Liver (tissue), 9 donors: ENCODE data around the gene TSPAN18. TPM values are rescaled to one million over a fixed set of nuclear protein-coding genes. Genes with fewer than 3 reads are reported as not detected.

Source experiments
- DNase-seq: peaks from one replicate; pipeline ENCODE4 v3.0.0-alpha.2; 2017; ENCODE audit warnings: low spot score
- H3K27ac ChIP-seq, 2 donors: one replicate each; pipeline ENCODE4 v1.7.0; 2013; ENCODE audit warnings: inconsistent platforms in 2 of 2, low read length in 2 of 2, control low read depth in 1 of 2, low read depth in 1 of 2, mild to moderate bottlenecking in 1 of 2
- H3K27me3 ChIP-seq, 4 donors: one replicate each; pipeline versions ENCODE4 v1.6.1 to v1.7.0; 2013; ENCODE audit warnings: low read length in 3 of 4, inconsistent platforms in 1 of 4, mild to moderate bottlenecking in 1 of 4, moderate library complexity in 1 of 4; ENCODE audit not compliant: control insufficient read depth in 4 of 4, insufficient read depth in 4 of 4
- H3K36me3 ChIP-seq, 4 donors: one replicate each; pipeline versions ENCODE4 v1.6.1 to v1.7.0; 2013; ENCODE audit warnings: low read length in 3 of 4, mild to moderate bottlenecking in 3 of 4, low read depth in 1 of 4, moderate library complexity in 1 of 4; ENCODE audit not compliant: control insufficient read depth in 4 of 4, insufficient read depth in 3 of 4
- H3K4me1 ChIP-seq, 4 donors: one replicate each; pipeline versions ENCODE4 v1.6.1 to v1.7.0; 2013; ENCODE audit warnings: low read length in 3 of 4, mild to moderate bottlenecking in 3 of 4, moderate library complexity in 1 of 4; ENCODE audit not compliant: control insufficient read depth in 4 of 4, insufficient read depth in 4 of 4
- H3K4me3 ChIP-seq, 3 donors: one replicate each; pipeline versions ENCODE4 v1.6.1 to v1.7.0; 2013; ENCODE audit warnings: low read length in 3 of 3, control low read depth in 1 of 3, low read depth in 1 of 3, mild to moderate bottlenecking in 1 of 3
- H3K9ac ChIP-seq, 2 donors: one replicate each; pipeline ENCODE4 v1.7.0; 2013; ENCODE audit warnings: low read length in 2 of 2, mild to moderate bottlenecking in 2 of 2, moderate library complexity in 2 of 2, control low read depth in 1 of 2, low read depth in 1 of 2
- H3K9me3 ChIP-seq, 4 donors: one replicate each; pipeline versions ENCODE4 v1.6.1 to v1.7.0; 2013; ENCODE audit warnings: low read length in 3 of 4; ENCODE audit not compliant: control insufficient read depth in 4 of 4
- EGR1 ChIP-seq, 2 donors: IDR thresholded peaks; 2 replicates each; pipeline ENCODE4 v1.6.1; 2016 to 2018; ENCODE audit warnings: antibody characterized with exemption in 2 of 2, low read depth in 2 of 2
- FOXA1 ChIP-seq: IDR thresholded peaks from 2 replicates; pipeline ENCODE4 v1.6.1; 2016; ENCODE audit warnings: antibody characterized with exemption
- FOXA2 ChIP-seq: IDR thresholded peaks from 2 replicates; pipeline ENCODE4 v1.6.1; 2016; ENCODE audit warnings: antibody characterized with exemption
- GABPA ChIP-seq, 2 donors: IDR thresholded peaks in 1 of 2; conservative IDR thresholded peaks in 1 of 2; 2 replicates each; pipeline ENCODE4 v1.6.1; 2016; ENCODE audit warnings: antibody characterized with exemption in 2 of 2, mild to moderate bottlenecking in 1 of 2, moderate library complexity in 1 of 2
- HNF4A ChIP-seq, 2 donors: conservative IDR thresholded peaks; 2 replicates each; pipeline ENCODE4 v1.6.1; 2016; ENCODE audit warnings: antibody characterized with exemption in 2 of 2, mild to moderate bottlenecking in 2 of 2
- HNF4G ChIP-seq: IDR thresholded peaks from 2 replicates; pipeline ENCODE4 v1.6.1; 2016; ENCODE audit warnings: antibody characterized with exemption
- JUND ChIP-seq, 2 donors: IDR thresholded peaks; 2 replicates each; pipeline ENCODE4 v1.6.1; 2016; ENCODE audit warnings: antibody characterized with exemption in 2 of 2
- NR2F2 ChIP-seq: IDR thresholded peaks from 2 replicates; pipeline ENCODE4 v1.6.1; 2016; ENCODE audit warnings: antibody characterized with exemption
- RAD21 ChIP-seq, 2 donors: IDR thresholded peaks; 2 replicates each; pipeline ENCODE4 v1.6.1; 2016; ENCODE audit warnings: antibody characterized with exemption in 2 of 2, mild to moderate bottlenecking in 2 of 2
- RXRA ChIP-seq, 2 donors: IDR thresholded peaks; 2 replicates each; pipeline ENCODE4 v1.6.1; 2017 to 2018; ENCODE audit warnings: antibody characterized with exemption in 2 of 2, mild to moderate bottlenecking in 1 of 2
- SP1 ChIP-seq: IDR thresholded peaks from 2 replicates; pipeline ENCODE4 v1.6.1; 2018; ENCODE audit warnings: antibody characterized with exemption, mild to moderate bottlenecking
- WGBS: extraction: QIAGEN DNeasy Blood & Tissue Kit; methylation state at CpG from one replicate; pipeline ENCODE4 v1.1.7; 2013; 5-methylcytosine and 5-hydroxymethylcytosine counted together
- polyA plus RNA-seq, 2 donors: library from polyadenylated mRNA; stranded (reverse) in 1 of 2; unstranded in 1 of 2; fragments of 200-250 nt in 1 of 2; fragments of >200 nt in 1 of 2; fragmentation: Nextera tagmentation in 1 of 2; extraction: Ambion mirVana in 1 of 2; gene quantifications; one replicate each; pipeline versions ENCODE4 v1.2.1 to v1.2.3, GENCODE V29; 2013 to 2015
- total RNA-seq, 2 donors: library from RNA; depleted of rRNA; stranded (reverse); fragments of >200 nt; gene quantifications; one replicate each; pipeline ENCODE4 v1.2.3, GENCODE V29; 2014
- TF ChIP-seq, protein P1 (sequence below): IDR thresholded peaks from 2 replicates; pipeline ENCODE4 v1.6.1; 2016; ENCODE audit warnings: antibody characterized with exemption
- TF ChIP-seq, protein P2 (sequence below): fragments of 150-350 bp; IDR thresholded peaks from 2 replicates; pipeline ENCODE4 v1.5.1; 2017; ENCODE audit warnings: improper control_type of control experiment, low read depth, low read length; ENCODE audit not compliant: missing input control
- TF ChIP-seq, protein P3 (sequence below): IDR thresholded peaks from 2 replicates; pipeline ENCODE4 v1.6.1; 2016; ENCODE audit warnings: antibody characterized with exemption
- TF ChIP-seq, protein P4 (sequence below): IDR thresholded peaks from 2 replicates; pipeline ENCODE4 v1.6.1; 2016; ENCODE audit warnings: antibody characterized with exemption, mild to moderate bottlenecking
- donor health status: healthy.
- donor health status: healthy.
- donor health status: healthy.
- donor health status: healthy.
- donor health status: healthy.

TSPAN18 gene
- total and polyA plus RNA-seq, 4 donors = 1.2 to 5.0 (median 2.8) TPM

DNA sequence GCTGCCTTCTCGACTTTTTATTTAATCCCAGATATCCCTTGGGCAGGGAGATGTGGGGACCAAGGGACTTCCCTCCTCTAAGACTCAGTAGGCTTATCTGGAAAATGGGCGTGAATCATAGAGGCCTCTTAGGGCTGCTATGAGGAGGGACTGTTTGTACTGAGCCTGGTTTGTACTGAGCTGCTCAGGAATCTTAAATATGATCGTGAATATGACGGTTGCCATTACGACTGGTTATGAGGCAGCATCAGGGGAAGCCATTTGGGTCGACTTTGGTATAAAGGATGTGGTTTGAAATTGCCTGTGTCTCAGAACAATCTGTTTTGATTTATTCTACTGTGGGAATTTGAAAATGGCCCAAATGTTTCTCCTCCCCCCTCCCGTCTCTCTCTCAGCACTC, 20.6 kb downstream of the TSPAN18 start:
- Histone ChIP-seq H3K9ac (no peak overlapping the region), H3K27me3 (peaks cover 0 to 4% (median 0%) of the 10 kb centered on the region in 4 donors), H3K4me3 (no peak overlapping the region), H3K36me3 (no peaks in the 10 kb centered on the region), H3K4me1 (no peaks in the 10 kb centered on the region), H3K9me3 (no peaks in the 10 kb centered on the region), H3K27ac (no peak overlapping the region)
- TF ChIP-seq HNF4G = no peak
- TF ChIP-seq, protein P1, sequence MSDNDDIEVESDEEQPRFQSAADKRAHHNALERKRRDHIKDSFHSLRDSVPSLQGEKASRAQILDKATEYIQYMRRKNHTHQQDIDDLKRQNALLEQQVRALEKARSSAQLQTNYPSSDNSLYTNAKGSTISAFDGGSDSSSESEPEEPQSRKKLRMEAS = no peak
- TF ChIP-seq, protein P2, sequence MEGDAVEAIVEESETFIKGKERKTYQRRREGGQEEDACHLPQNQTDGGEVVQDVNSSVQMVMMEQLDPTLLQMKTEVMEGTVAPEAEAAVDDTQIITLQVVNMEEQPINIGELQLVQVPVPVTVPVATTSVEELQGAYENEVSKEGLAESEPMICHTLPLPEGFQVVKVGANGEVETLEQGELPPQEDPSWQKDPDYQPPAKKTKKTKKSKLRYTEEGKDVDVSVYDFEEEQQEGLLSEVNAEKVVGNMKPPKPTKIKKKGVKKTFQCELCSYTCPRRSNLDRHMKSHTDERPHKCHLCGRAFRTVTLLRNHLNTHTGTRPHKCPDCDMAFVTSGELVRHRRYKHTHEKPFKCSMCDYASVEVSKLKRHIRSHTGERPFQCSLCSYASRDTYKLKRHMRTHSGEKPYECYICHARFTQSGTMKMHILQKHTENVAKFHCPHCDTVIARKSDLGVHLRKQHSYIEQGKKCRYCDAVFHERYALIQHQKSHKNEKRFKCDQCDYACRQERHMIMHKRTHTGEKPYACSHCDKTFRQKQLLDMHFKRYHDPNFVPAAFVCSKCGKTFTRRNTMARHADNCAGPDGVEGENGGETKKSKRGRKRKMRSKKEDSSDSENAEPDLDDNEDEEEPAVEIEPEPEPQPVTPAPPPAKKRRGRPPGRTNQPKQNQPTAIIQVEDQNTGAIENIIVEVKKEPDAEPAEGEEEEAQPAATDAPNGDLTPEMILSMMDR = no peak
- TF ChIP-seq, protein P3, sequence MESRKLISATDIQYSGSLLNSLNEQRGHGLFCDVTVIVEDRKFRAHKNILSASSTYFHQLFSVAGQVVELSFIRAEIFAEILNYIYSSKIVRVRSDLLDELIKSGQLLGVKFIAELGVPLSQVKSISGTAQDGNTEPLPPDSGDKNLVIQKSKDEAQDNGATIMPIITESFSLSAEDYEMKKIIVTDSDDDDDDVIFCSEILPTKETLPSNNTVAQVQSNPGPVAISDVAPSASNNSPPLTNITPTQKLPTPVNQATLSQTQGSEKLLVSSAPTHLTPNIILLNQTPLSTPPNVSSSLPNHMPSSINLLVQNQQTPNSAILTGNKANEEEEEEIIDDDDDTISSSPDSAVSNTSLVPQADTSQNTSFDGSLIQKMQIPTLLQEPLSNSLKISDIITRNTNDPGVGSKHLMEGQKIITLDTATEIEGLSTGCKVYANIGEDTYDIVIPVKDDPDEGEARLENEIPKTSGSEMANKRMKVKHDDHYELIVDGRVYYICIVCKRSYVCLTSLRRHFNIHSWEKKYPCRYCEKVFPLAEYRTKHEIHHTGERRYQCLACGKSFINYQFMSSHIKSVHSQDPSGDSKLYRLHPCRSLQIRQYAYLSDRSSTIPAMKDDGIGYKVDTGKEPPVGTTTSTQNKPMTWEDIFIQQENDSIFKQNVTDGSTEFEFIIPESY = no peak
- no peak for TF ChIP-seq HNF4A (conservative IDR thresholded peaks at IDR 0.05)
- TF ChIP-seq EGR1 (IDR thresholded peaks at IDR 0.05; ENCODE audit: low read depth in 2 of 2) = no peak
- WGBS = 80% methylated on average over 7 of the region's 7 CpGs
- DNase-seq = no peak

DNA sequence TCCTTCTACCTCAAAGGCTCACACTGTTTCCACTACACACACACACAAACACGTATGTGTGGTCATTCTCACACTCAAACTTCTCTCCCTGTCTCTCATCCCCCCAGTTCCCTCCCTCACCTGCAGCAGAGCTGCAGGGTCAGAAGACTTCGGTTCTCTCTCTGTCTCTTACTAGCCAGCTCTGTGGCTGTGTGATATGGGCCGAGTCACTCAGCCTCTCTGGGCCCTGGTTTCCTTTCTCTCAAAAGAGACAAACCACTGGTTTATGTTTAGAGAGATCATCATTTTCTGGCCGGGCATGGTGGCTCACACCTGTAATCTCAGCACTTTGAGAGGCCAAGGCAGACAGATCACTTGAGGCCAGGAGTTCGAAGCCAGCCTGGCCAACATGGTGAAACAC, 21.1 kb downstream of the TSPAN18 start:
- no peak overlapping the region for H3K9ac ChIP-seq
- H3K27ac ChIP-seq = no peak overlapping the region
- no peak for TF ChIP-seq FOXA2
- no peak for TF ChIP-seq HNF4G
- no peak for TF ChIP-seq RAD21 (IDR thresholded peaks at IDR 0.05)
- TF ChIP-seq, protein P3 = no peak
- no peak for TF ChIP-seq GABPA (IDR thresholded peaks at IDR 0.05 in 1 of 2, conservative IDR thresholded peaks at IDR 0.05 in 1 of 2)
- TF ChIP-seq NR2F2 = no peak
- no peak for TF ChIP-seq FOXA1
- TF ChIP-seq SP1 = no peak
- no peak for TF ChIP-seq RXRA (IDR thresholded peaks at IDR 0.05)
- TF ChIP-seq JUND (IDR thresholded peaks at IDR 0.05) = no peak
- TF ChIP-seq, protein P1 = no peak
- TF ChIP-seq, protein P4, sequence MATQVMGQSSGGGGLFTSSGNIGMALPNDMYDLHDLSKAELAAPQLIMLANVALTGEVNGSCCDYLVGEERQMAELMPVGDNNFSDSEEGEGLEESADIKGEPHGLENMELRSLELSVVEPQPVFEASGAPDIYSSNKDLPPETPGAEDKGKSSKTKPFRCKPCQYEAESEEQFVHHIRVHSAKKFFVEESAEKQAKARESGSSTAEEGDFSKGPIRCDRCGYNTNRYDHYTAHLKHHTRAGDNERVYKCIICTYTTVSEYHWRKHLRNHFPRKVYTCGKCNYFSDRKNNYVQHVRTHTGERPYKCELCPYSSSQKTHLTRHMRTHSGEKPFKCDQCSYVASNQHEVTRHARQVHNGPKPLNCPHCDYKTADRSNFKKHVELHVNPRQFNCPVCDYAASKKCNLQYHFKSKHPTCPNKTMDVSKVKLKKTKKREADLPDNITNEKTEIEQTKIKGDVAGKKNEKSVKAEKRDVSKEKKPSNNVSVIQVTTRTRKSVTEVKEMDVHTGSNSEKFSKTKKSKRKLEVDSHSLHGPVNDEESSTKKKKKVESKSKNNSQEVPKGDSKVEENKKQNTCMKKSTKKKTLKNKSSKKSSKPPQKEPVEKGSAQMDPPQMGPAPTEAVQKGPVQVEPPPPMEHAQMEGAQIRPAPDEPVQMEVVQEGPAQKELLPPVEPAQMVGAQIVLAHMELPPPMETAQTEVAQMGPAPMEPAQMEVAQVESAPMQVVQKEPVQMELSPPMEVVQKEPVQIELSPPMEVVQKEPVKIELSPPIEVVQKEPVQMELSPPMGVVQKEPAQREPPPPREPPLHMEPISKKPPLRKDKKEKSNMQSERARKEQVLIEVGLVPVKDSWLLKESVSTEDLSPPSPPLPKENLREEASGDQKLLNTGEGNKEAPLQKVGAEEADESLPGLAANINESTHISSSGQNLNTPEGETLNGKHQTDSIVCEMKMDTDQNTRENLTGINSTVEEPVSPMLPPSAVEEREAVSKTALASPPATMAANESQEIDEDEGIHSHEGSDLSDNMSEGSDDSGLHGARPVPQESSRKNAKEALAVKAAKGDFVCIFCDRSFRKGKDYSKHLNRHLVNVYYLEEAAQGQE = no peak
- 85% methylated on average over 5 of the region's 5 CpGs for whole genome bisulfite sequencing
- H3K4me1 ChIP-seq = no peaks in the 10 kb centered on the region
- H3K4me3 ChIP-seq = no peak overlapping the region
- no peaks in the 10 kb centered on the region for H3K9me3 ChIP-seq
- no peak for DNase-seq
- peaks cover 0 to 4% (median 0%) of the 10 kb centered on the region in 4 donors for H3K27me3 ChIP-seq
- no peaks in the 10 kb centered on the region for H3K36me3 ChIP-seq
